ENCODE results near the gene TAF4. TPM values are rescaled to one million over a fixed set of nuclear protein-coding genes. Genes with fewer than 3 reads are reported as not detected.

TAF4 gene
- total RNA-seq, 1 experiment from 2014 or later, result 64.3 TPM

- Mint-ChIP-seq H3K36me3 (ENCODE audit: insufficient read depth, unreplicated experiment) (peaks cover 18% of the 10 kb centered on the region), H3K9me3 (ENCODE audit: low read depth, unreplicated experiment) (no peaks in the 10 kb centered on the region), H3K4me3 (ENCODE audit: low read depth, unreplicated experiment) (no peak overlapping the region), H3K27ac (ENCODE audit: unreplicated experiment) (no peak overlapping the region), H3K27me3 (ENCODE audit: unreplicated experiment) (no peaks in the 10 kb centered on the region), H3K4me1 (ENCODE audit: low read depth, unreplicated experiment) (no peaks in the 10 kb centered on the region)
- no TSS peak for BruUV-seq (replicated peaks)
- intact Hi-C loops (cut with micrococcal nuclease; ENCODE audit: unreplicated experiment), result no loop called here
- DNase-seq, result no peak
- CTCF ChIA-PET, result no interaction called here
- no peak for TF ChIP-seq CTCF (IDR thresholded peaks at IDR 0.05; ENCODE audit: unreplicated experiment)
Measured at GRCh38 chr20:61963885-61964674, 101.6 kb downstream of the TAF4 start.

- no TSS peak for BruUV-seq (replicated peaks)
- Mint-ChIP-seq H3K27ac (ENCODE audit: unreplicated experiment) (no peak overlapping the region), H3K9me3 (ENCODE audit: low read depth, unreplicated experiment) (no peaks in the 10 kb centered on the region), H3K4me3 (ENCODE audit: low read depth, unreplicated experiment) (no peak overlapping the region), H3K4me1 (ENCODE audit: low read depth, unreplicated experiment) (no peaks in the 10 kb centered on the region), H3K27me3 (ENCODE audit: unreplicated experiment) (no peaks in the 10 kb centered on the region), H3K36me3 (ENCODE audit: insufficient read depth, unreplicated experiment) (peaks cover 14% of the 10 kb centered on the region)
- DNase-seq, result no peak
- no peak for TF ChIP-seq CTCF (IDR thresholded peaks at IDR 0.05; ENCODE audit: unreplicated experiment)
- CTCF ChIA-PET, result no interaction called here
- intact Hi-C loops (cut with micrococcal nuclease; ENCODE audit: unreplicated experiment), result no loop called here
Measured at GRCh38 chr20:61963149-61963548, 102.5 kb downstream of the TAF4 start.

- DNase-seq, result no peak
- CTCF ChIA-PET, result no interaction called here
- no TSS peak for BruUV-seq (replicated peaks)
- H3K4me3 Mint-ChIP-seq (ENCODE audit: low read depth, unreplicated experiment), result no peak overlapping the region
- H3K27ac Mint-ChIP-seq (ENCODE audit: unreplicated experiment), result no peak overlapping the region
- intact Hi-C loops (cut with micrococcal nuclease; ENCODE audit: unreplicated experiment), result no loop called here
- H3K36me3 Mint-ChIP-seq (ENCODE audit: insufficient read depth, unreplicated experiment), result no peaks in the 10 kb centered on the region
- no peaks in the 10 kb centered on the region for H3K9me3 Mint-ChIP-seq (ENCODE audit: low read depth, unreplicated experiment)
- no peak for TF ChIP-seq CTCF (IDR thresholded peaks at IDR 0.05; ENCODE audit: unreplicated experiment)
- H3K27me3 Mint-ChIP-seq (ENCODE audit: unreplicated experiment), result no peaks in the 10 kb centered on the region
- H3K4me1 Mint-ChIP-seq (ENCODE audit: low read depth, unreplicated experiment), result no peaks in the 10 kb centered on the region
Measured at GRCh38 chr20:61960836-61961235, 104.8 kb downstream of the TAF4 start.

GRCh38 chr20:61958773-61959700 lies 106.6 kb downstream of the TAF4 start:
- no peaks in the 10 kb centered on the region for H3K27me3 Mint-ChIP-seq (ENCODE audit: unreplicated experiment)
- CTCF ChIA-PET, result no interaction called here

More at GRCh38 chr20:61958773-61959700, 106.6 kb downstream of the TAF4 start:
- Mint-ChIP-seq H3K27ac (ENCODE audit: unreplicated experiment) (no peak overlapping the region), H3K9me3 (ENCODE audit: low read depth, unreplicated experiment) (no peaks in the 10 kb centered on the region), H3K4me3 (ENCODE audit: low read depth, unreplicated experiment) (no peak overlapping the region), H3K4me1 (ENCODE audit: low read depth, unreplicated experiment) (no peaks in the 10 kb centered on the region), H3K36me3 (ENCODE audit: insufficient read depth, unreplicated experiment) (no peaks in the 10 kb centered on the region)
- no peak for DNase-seq
- no TSS peak for BruUV-seq (replicated peaks)
- TF ChIP-seq CTCF (IDR thresholded peaks at IDR 0.05; ENCODE audit: unreplicated experiment), result no peak
- intact Hi-C loops (cut with micrococcal nuclease; ENCODE audit: unreplicated experiment), result no loop called here
